ENCODE measurements around the gene SEC61G.

- TF ChIP-seq CTCF (IDR thresholded peaks at IDR 0.05) (no peak), ZFX (IDR thresholded peaks at IDR 0.05; ENCODE audit: borderline replicate concordance) (no peak)
Measured at GRCh38 chr7:54785261-54785660, 26.2 kb upstream of the SEC61G start.
